GM21825 (cell line): ENCODE measurements around the gene SLC7A11.
A peak's percentile ranks its signal among the peaks of the same experiment; 100 is the strongest.

ENCODE experiments used
- ATAC-seq: cut with Tn5 transposase; IDR thresholded peaks from one replicate; pipeline ENCODE4 v1.9.1; 2021; ENCODE audit warnings: mild to moderate bottlenecking, moderate library complexity; ENCODE audit not compliant: unreplicated experiment

Gene SLC7A11

DNA sequence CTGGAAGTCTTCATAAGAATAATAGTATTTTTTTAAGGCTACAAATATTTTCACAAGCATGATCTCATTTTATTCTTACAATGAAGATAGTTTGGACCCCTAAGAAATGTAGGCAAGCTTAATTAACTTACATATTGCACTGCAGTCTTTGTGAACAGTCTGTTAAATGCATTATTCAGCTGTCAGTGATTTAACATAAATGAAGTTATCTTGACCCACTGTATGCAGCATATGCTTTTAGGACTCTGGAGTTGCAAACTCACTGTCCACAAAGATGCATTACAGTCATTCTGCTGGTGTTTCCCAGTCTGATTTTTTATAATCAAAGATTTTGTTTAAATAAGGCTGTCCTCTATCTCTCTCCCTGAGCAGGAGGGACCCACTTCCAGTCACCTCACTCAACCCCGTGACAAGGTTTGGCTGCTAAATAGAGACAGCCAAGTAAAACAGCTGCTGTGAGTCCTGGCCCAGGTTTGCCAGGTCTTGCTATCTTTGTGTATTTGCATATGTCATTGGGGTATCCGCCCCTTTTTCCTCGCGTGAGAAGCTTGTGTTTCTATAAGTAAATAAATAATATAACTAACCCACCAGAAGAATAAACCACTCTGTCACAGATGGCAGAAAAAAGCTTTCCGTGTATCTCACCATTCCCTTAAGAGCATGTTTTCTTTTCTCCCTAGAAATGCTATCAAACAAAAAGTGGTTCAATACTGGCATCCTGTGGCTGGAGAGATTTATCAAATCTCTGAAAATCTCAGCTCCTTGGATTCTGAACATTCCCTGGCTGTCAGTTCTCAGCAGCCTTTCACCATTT is 67.0 kb downstream of the SLC7A11 start:
- ATAC-seq: no peak

DNA sequence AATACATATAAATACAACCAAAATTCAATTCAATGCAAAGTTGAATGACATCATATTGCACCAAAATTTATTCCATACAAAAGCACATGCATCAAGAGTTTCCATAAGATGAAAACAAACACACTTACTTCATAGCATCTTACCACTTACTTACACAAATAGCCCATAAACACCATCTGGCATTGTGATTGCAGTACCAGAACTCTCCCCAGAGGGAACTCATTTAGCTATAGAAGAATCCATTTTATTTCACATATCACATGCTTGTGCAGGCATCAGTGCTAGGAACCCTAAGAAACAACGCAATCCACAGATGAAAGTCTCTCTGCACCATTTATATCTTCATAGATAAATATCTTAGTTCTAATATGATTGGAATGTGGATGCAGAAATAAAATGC is 77.9 kb downstream of the SLC7A11 start:
- no peak for ATAC-seq

DNA sequence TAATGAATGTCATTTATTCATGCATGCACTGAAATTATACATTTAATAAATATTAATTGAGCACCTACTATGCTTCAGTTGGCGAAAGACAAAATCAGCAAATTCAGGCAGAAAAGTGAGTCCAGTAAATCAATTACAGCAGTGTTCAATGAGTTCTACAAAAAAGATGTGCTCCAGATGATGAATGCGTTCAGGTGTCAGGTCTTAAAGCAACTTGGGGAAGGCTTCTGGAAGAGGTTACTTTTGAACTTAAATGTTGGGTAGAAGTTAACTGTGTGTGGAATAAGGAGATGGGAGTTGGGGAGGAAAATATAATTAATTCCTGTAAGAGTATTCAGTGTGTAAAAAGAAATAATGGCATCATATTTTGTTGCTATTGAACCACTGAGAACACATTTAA is 79.0 kb downstream of the SLC7A11 start:
- ATAC-seq: no peak

DNA sequence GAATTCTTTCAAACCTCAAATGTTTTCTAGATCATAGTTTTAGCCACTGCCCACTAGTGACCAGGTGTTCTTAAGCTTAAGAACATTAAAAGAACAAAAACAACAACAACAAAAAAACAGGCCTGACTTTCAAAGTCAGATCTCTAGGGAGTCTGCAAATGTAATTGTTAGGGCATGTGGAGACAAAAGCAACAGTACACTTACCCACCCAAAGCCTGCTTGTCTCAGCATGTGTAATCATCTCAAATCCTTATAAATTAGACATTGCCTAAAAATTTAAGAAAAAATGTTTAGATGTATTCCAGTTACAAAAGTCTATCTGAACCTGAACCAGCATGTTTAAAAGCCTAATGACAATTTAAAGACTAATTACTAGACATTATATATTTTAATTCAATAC is 79.9 kb downstream of the SLC7A11 start:
- no peak for ATAC-seq

- ATAC-seq: no peak
Measured at GRCh38 chr4:138161351-138161750, 80.8 kb downstream of the SLC7A11 start.

GRCh38 chr4:138158746-138159297 is 83.3 kb downstream of the SLC7A11 start:
- ATAC-seq: no peak

DNA sequence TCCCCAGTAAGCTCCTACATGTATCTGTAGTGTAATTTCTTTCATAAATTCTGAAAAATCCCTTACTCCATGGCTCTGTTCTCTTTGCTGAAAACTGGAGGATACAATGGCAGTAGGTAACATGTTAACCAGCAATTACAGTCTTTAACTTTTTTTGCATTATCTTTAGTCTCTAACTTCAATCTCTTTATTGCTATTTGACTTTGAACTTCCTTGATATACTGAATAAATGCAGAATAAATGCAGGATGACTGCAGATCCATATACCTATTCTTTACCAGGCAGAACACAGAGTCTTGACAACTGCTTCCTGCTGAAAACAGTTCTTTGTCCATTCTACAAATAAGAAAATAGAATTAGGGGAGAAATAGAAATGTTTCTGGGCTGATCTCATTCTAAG is 101.3 kb downstream of the SLC7A11 start:
- no peak for ATAC-seq

GRCh38 chr4:138138774-138139173 is 103.4 kb downstream of the SLC7A11 start:
- ATAC-seq: no peak

DNA sequence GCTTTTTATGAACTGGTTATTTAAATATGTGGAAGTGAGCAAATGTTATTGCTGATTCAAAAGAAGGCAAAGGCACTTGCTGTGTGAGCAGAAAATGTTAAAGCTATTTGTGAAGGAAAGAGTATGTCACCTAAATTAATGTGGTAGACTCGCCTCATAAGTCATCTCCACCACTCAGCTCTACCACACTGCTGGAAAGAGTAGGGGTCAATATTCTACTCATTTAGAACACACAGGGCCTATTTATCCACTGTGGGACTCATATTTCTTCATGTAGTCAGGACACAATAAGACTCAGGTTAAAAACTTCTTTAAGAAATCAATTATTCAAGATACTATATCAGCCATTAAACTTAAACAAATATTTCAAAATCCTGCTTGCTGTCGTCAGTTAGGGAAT is 106.5 kb downstream of the SLC7A11 start:
- no peak for ATAC-seq

- no peak for ATAC-seq
Measured at GRCh38 chr4:138118270-138118669, 123.9 kb downstream of the SLC7A11 start.

- ATAC-seq: no peak
Measured at GRCh38 chr4:138115053-138115452, 127.1 kb downstream of the SLC7A11 start.

- peak; percentile 99 for ATAC-seq
Measured at GRCh38 chr4:138114434-138114833, 127.7 kb downstream of the SLC7A11 start.
